Body of pancreas (tissue), 4 donors: Measurements from ENCODE around the gene ZNF622.

Experiments
- CTCF ChIP-seq, 7 experiments: fragments of 450-650 bp in 4 of 7; fragments of 200-600 bp in 3 of 7; sonication (generic) in 3 of 7; IDR thresholded peaks; one replicate each; pipeline ENCODE4 v1.5.1; 2016 to 2019; ENCODE audit warnings: antibody characterized with exemption in 7 of 7
- POLR2A ChIP-seq, 3 donors: fragments of 450-650 bp; IDR thresholded peaks; one replicate each; pipeline ENCODE4 v1.6.1; 2016; ENCODE audit warnings: antibody characterized with exemption in 3 of 3, mild to moderate bottlenecking in 2 of 3

- TF ChIP-seq CTCF (IDR thresholded peaks at IDR 0.05) = peak in 1 of 7 experiments; percentile 6
- TF ChIP-seq POLR2A (IDR thresholded peaks at IDR 0.05) = peak; percentile 35 to 85 (median 83)
These were observed 43.3 kb upstream of the ZNF622 start for GRCh38 chr5:16508730-16509531.
